H9 (cell line): ENCODE measurements around the gene CARHSP1. TPM values are rescaled to one million over a fixed set of nuclear protein-coding genes. Genes with fewer than 3 reads are reported as not detected.
A peak's percentile ranks its signal among the peaks of the same experiment; 100 is the strongest.

Experiments
- DNase-seq: peaks from one replicate; pipeline ENCODE4 v3.0.0-alpha.2; 2017
- H2AFZ ChIP-seq: one replicate; pipeline ENCODE4 v1.6.1; 2013; ENCODE audit warnings: mild to moderate bottlenecking, low read length, control low read depth, moderate library complexity
- H2AK5ac ChIP-seq: 2 replicates; pipeline ENCODE4 v1.6.1; 2013; ENCODE audit warnings: low read length, control low read depth, mixed read lengths; ENCODE audit not compliant: insufficient read length
- H2BK120ac ChIP-seq: one replicate; pipeline ENCODE4 v1.6.1; 2013; ENCODE audit warnings: low read depth, mild to moderate bottlenecking, low read length, control low read depth, inconsistent platforms; ENCODE audit not compliant: poor library complexity, severe bottlenecking
- H2BK12ac ChIP-seq: 2 replicates; pipeline ENCODE4 v1.6.1; 2013; ENCODE audit warnings: low read length, control low read depth, mixed read lengths, low read depth; ENCODE audit not compliant: insufficient read length
- H2BK15ac ChIP-seq: 2 replicates; pipeline ENCODE4 v1.6.1; 2013; ENCODE audit warnings: low read depth, low read length, control low read depth
- H2BK20ac ChIP-seq: one replicate; pipeline ENCODE4 v1.6.1; 2013; ENCODE audit warnings: low read depth, mild to moderate bottlenecking, low read length, control low read depth, inconsistent platforms; ENCODE audit not compliant: poor library complexity, severe bottlenecking
- H2BK5ac ChIP-seq: 2 replicates; pipeline ENCODE4 v1.6.1; 2013; ENCODE audit warnings: low read length, control low read depth, mixed read lengths; ENCODE audit not compliant: insufficient read length
- H3K14ac ChIP-seq: 2 replicates; pipeline ENCODE4 v1.6.1; 2013; ENCODE audit warnings: low read length, control low read depth; ENCODE audit not compliant: insufficient read depth
- H3K18ac ChIP-seq: 2 replicates; pipeline ENCODE4 v1.6.1; 2013; ENCODE audit warnings: low read depth, mild to moderate bottlenecking, mixed read lengths, low read length, control low read depth; ENCODE audit not compliant: insufficient read length
- H3K23ac ChIP-seq: 2 replicates; pipeline ENCODE4 v1.6.1; 2013; ENCODE audit warnings: low read length, control low read depth, mixed read lengths, low read depth; ENCODE audit not compliant: insufficient read length
- H3K23me2 ChIP-seq: 2 replicates; pipeline ENCODE4 v1.6.1; 2013; ENCODE audit warnings: low read depth, mild to moderate bottlenecking, mixed read lengths, low read length, control low read depth; ENCODE audit not compliant: insufficient read length, poor library complexity, severe bottlenecking
- H3K27ac ChIP-seq: 2 replicates; pipeline ENCODE4 v1.5.1; 2013; ENCODE audit warnings: low read length, control low read depth, mixed read lengths, low read depth; ENCODE audit not compliant: insufficient read length
- H3K27me3 ChIP-seq: 2 replicates; pipeline ENCODE4 v1.6.1; 2013; ENCODE audit warnings: low read length, control low read depth, inconsistent platforms; ENCODE audit not compliant: insufficient read depth
- H3K4ac ChIP-seq: 2 replicates; pipeline ENCODE4 v1.6.1; 2013; ENCODE audit warnings: low read depth, mild to moderate bottlenecking, control low read depth, inconsistent platforms, low read length, moderate library complexity
- H3K4me1 ChIP-seq: 2 replicates; pipeline ENCODE4 v1.6.1; 2013; ENCODE audit warnings: low read length, control low read depth, inconsistent platforms; ENCODE audit not compliant: insufficient read depth
- H3K4me2 ChIP-seq: 2 replicates; pipeline ENCODE4 v1.6.1; 2013; ENCODE audit warnings: low read length, control low read depth, mixed read lengths; ENCODE audit not compliant: insufficient read length, insufficient read depth
- H3K56ac ChIP-seq: 2 replicates; pipeline ENCODE4 v1.6.1; 2013; ENCODE audit warnings: low read depth, mild to moderate bottlenecking, mixed read lengths, low read length, control low read depth; ENCODE audit not compliant: insufficient read length
- H3K79me1 ChIP-seq: 2 replicates; pipeline ENCODE4 v1.6.1; 2013; ENCODE audit warnings: low read depth, mild to moderate bottlenecking, moderate library complexity, low read length, control low read depth, inconsistent platforms; ENCODE audit not compliant: insufficient read depth, poor library complexity, severe bottlenecking
- H3K79me2 ChIP-seq: 2 replicates; pipeline ENCODE4 v1.6.1; 2013; ENCODE audit warnings: low read length, control low read depth, inconsistent platforms; ENCODE audit not compliant: insufficient read depth
- H3K9ac ChIP-seq: 2 replicates; pipeline ENCODE4 v1.6.1; 2013; ENCODE audit warnings: low read length, control low read depth, mixed read lengths; ENCODE audit not compliant: insufficient read length; ENCODE audit errors: extremely low read depth
- H3K9me3 ChIP-seq: one replicate; pipeline ENCODE4 v1.6.1; 2013; ENCODE audit warnings: low read depth, low read length, inconsistent platforms; ENCODE audit not compliant: control insufficient read depth
- H3T11ph ChIP-seq: one replicate; pipeline ENCODE4 v1.6.1; 2013; ENCODE audit warnings: mild to moderate bottlenecking, low read length, control low read depth, inconsistent platforms
- H4K20me1 ChIP-seq: one replicate; pipeline ENCODE4 v1.6.1; 2013; ENCODE audit not compliant: control insufficient read depth, insufficient read length, insufficient read depth
- H4K5ac ChIP-seq: 2 replicates; pipeline ENCODE4 v1.6.1; 2013; ENCODE audit warnings: low read depth, mild to moderate bottlenecking, mixed read lengths, low read length, control low read depth; ENCODE audit not compliant: insufficient read length
- H4K8ac ChIP-seq: replicated peaks from 2 replicates; pipeline ENCODE4 v1.6.1; 2013; ENCODE audit warnings: low read length, control low read depth, mixed read lengths, low read depth; ENCODE audit not compliant: insufficient read length
- H4K91ac ChIP-seq: 2 replicates; pipeline ENCODE4 v1.6.1; 2013; ENCODE audit warnings: low read depth, mild to moderate bottlenecking, moderate library complexity, mixed read lengths, low read length, control low read depth; ENCODE audit not compliant: insufficient read length
- H3K27ac Mint-ChIP-seq, 3 experiments: 2 replicates in 2 of 3; 3 replicates in 1 of 3; pipeline ENCODE4 v1.8.0; 2020 to 2021; ENCODE audit warnings: mixed read lengths in 3 of 3, mild to moderate bottlenecking in 1 of 3, moderate library complexity in 1 of 3
- H3K27me3 Mint-ChIP-seq: 2 replicates; pipeline ENCODE4 v1.8.0; 2021; ENCODE audit warnings: low read depth, mild to moderate bottlenecking, moderate library complexity, mixed read lengths
- H3K36me3 Mint-ChIP-seq, 3 experiments: 2 replicates in 2 of 3; 3 replicates in 1 of 3; pipeline ENCODE4 v1.8.0; 2020 to 2021; ENCODE audit warnings: low read depth in 3 of 3, mixed read lengths in 3 of 3; ENCODE audit not compliant: insufficient read depth in 1 of 3
- H3K4me1 Mint-ChIP-seq, 2 experiments: 2 replicates each; pipeline ENCODE4 v1.8.0; 2020; ENCODE audit warnings: mixed read lengths in 2 of 2
- H3K4me3 Mint-ChIP-seq, 2 experiments: 2 replicates in 1 of 2; 3 replicates in 1 of 2; pipeline ENCODE4 v1.8.0; 2020 to 2021; ENCODE audit warnings: mild to moderate bottlenecking in 2 of 2, mixed read lengths in 2 of 2, moderate library complexity in 1 of 2
- H3K9me3 Mint-ChIP-seq, 2 experiments: 2 replicates in 1 of 2; 3 replicates in 1 of 2; pipeline ENCODE4 v1.8.0; 2020; ENCODE audit warnings: mild to moderate bottlenecking in 2 of 2, mixed read lengths in 2 of 2, moderate library complexity in 1 of 2
- WGBS: extraction: QIAGEN DNeasy Blood & Tissue Kit; methylation state at CpG from one replicate; pipeline ENCODE4 v1.1.7; 2013; ENCODE audit warnings: missing lambda C conversion rate, low lambda C conversion rate, mixed read lengths; ENCODE audit not compliant: insufficient read length; ENCODE audit errors: extremely low coverage; 5-methylcytosine and 5-hydroxymethylcytosine counted together
- total RNA-seq: library from RNA; stranded (reverse); gene quantifications from 2 replicates; pipeline ENCODE4 v1.2.1, GENCODE V29; 2021
- TF ChIP-seq, protein P1 (sequence below): fragments of 200-600 bp; sonication (generic); conservative IDR thresholded peaks from 3 replicates; pipeline ENCODE4 v1.8.0; 2021; ENCODE audit warnings: antibody characterized with exemption, mild to moderate bottlenecking

CARHSP1 gene
- total RNA-seq, 1 experiment from 2014 or later: 194 TPM

DNA sequence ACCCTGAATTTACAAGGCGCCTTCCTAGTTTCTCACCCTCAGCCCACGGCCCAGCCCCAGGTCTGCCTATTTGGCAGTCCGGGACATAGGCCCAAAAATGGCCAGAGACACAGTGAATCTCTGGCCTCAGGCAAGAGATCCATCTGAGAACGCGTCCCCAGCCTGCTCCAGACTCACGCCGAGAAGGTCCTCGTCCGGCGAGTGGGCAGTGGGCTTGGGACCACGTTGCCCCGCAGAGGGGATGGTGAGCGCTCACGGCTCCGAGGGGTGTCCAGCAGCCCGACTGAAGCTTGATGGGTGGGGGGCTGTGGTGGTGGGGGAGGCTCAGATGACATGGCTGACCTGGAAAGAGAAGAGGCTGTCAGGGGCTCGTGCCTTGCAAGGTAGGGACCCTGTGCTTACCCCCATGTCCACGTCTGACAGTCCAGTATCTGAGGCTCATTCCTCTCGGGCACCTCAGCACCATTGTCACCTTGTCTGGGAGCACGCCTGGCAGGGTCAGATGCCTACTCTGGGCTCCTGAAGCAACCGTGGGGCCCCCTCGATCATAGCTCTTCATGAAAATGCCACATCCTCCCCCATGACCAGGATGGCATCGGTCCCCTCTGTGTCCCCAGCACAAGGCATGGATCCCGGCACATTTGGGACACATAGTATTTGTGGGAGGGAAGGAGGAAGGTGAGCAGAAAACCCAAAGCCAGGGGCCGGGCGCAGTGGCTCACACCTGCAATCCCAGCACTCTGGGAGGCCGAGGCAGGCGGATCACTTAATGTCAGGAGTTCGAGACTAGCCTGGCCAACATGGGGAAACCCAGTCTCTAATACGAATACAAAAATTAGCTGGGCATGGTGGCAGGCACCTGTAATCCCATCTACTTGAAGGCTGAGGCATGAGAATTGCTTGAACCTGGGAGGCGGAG lies 9.6 kb downstream of the CARHSP1 start:
- H3T11ph ChIP-seq: no peak overlapping the region
- H3K79me1 ChIP-seq: peaks cover 5% of the 10 kb centered on the region
- DNase-seq: no peak
- no peak overlapping the region for H2BK20ac ChIP-seq
- WGBS: no CpG with 5 or more reads among the region's 31 CpGs
- H3K27me3 ChIP-seq: no peaks in the 10 kb centered on the region
- H3K18ac ChIP-seq: no peak overlapping the region
- no peak overlapping the region for H2AK5ac ChIP-seq
- no peak overlapping the region for H2BK5ac ChIP-seq
- H3K9ac ChIP-seq: no peak overlapping the region
- no peak overlapping the region for H3K4me3 Mint-ChIP-seq
- TF ChIP-seq, protein P1, sequence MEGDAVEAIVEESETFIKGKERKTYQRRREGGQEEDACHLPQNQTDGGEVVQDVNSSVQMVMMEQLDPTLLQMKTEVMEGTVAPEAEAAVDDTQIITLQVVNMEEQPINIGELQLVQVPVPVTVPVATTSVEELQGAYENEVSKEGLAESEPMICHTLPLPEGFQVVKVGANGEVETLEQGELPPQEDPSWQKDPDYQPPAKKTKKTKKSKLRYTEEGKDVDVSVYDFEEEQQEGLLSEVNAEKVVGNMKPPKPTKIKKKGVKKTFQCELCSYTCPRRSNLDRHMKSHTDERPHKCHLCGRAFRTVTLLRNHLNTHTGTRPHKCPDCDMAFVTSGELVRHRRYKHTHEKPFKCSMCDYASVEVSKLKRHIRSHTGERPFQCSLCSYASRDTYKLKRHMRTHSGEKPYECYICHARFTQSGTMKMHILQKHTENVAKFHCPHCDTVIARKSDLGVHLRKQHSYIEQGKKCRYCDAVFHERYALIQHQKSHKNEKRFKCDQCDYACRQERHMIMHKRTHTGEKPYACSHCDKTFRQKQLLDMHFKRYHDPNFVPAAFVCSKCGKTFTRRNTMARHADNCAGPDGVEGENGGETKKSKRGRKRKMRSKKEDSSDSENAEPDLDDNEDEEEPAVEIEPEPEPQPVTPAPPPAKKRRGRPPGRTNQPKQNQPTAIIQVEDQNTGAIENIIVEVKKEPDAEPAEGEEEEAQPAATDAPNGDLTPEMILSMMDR: no peak
- H3K27ac Mint-ChIP-seq: peak overlapping the region; percentile 55 to 97 (median 87); a peak in 6 of 7 replicates
- no peak overlapping the region for H3K4ac ChIP-seq
- no peak overlapping the region for H2BK15ac ChIP-seq
- H3K4me1 Mint-ChIP-seq: peaks cover 29 to 45% of the 10 kb centered on the region in 2 experiments
- H2BK12ac ChIP-seq: no peak overlapping the region
- H2BK120ac ChIP-seq: no peak overlapping the region
- peaks cover 8% of the 10 kb centered on the region; the same call in 1 of the 2 replicates for H3K4me1 ChIP-seq
- H3K23me2 ChIP-seq: no peaks in the 10 kb centered on the region
- no peak overlapping the region for H3K14ac ChIP-seq
- no peak overlapping the region for H3K23ac ChIP-seq
- H4K20me1 ChIP-seq: peaks cover 5% of the 10 kb centered on the region
- no peak overlapping the region for H3K56ac ChIP-seq
- H3K27ac ChIP-seq: no peak overlapping the region
- H3K79me2 ChIP-seq: peaks cover 34% of the 10 kb centered on the region; the same call in 1 of the 2 replicates
- H3K36me3 Mint-ChIP-seq: peaks cover 51 to 68% (median 61%) of the 10 kb centered on the region in 3 experiments
- H4K5ac ChIP-seq: no peak overlapping the region
- H3K9me3 Mint-ChIP-seq: peaks cover 0 to 3% of the 10 kb centered on the region in 2 experiments; a peak in 2 of 5 replicates
- H3K9me3 ChIP-seq: no peaks in the 10 kb centered on the region
- no peak overlapping the region for H4K8ac ChIP-seq
- no peak overlapping the region for H2AFZ ChIP-seq
- H3K4me2 ChIP-seq: no peak overlapping the region
- no peaks in the 10 kb centered on the region; the same call in 1 of the 2 replicates for H3K27me3 Mint-ChIP-seq
- no peak overlapping the region for H4K91ac ChIP-seq
